ENCODE data around the gene ATP8A1. TPM values are rescaled to one million over a fixed set of nuclear protein-coding genes. Genes with fewer than 3 reads are reported as not detected.
"Not testable (repeated sequence)": the region's sequence is repeated elsewhere in the genome, so short reads cannot be mapped to it uniquely, and the experiment has no call there.

Gene ATP8A1
- 10 to 100 TPM; 43.3 to 59.2 TPM for total RNA-seq
- 62.6 reads per million in 2 donors for total RNA-seq

DNA sequence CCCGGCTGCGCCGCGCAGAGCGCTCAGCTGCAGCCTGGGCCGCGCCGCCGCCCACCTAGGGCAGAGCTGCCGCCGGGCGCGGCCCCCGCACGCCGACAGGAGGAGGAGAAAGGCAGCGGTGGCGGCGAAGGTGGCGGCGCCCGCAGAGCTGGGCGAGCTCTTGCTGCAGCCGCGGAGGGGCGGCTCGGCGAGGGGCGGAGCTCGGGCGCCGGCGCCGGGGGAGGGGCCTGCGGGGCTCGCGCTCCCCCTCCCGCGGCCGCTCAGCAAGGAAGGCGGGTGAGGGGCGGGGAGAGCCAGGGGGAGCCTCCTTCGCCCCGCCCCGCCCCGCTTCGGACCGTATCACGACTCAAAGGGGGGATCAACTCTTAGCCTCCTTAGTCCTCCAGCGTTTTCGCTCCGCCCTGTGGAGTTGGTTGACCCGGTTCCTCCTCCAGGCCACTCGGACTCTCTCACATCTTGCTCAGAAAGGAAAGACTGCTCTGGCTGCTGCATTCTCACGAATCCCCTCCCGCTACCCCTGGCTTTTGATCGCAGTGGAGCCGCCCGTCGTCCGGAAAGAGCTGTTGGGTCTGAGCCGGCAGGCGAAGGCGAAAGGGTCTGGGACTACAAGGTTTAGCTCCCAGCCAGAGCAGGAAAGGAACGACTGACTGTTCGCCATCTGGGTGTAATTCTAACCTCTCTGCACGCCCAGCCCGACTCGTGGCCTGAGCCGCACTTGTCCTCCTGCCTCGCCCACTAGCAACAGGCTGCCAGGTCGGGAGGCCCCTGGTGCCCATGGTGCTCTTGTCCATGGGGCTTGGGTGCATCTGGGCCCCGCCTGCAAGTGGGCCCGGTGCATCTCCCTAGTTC is at the start of gene ATP8A1:
ATP8A1 (minus strand) TSS at position 162 of the 849 bp plus-strand sequence. CDS start 232 bp downstream, outside the sequence.
- ATAC-seq = peak; percentile 92
- peaks cover 28% of the 10 kb centered on the region for H3K4me1 Mint-ChIP-seq
- peak within 1 kb of the TSS; percentile 97 for H3K27ac Mint-ChIP-seq

GRCh38 chr4:42706086-42706485 is 49.2 kb upstream of the ATP8A1 start:
- no peaks in the 10 kb centered on the region for H3K4me1 Mint-ChIP-seq
- DNase-seq (no peak), ATAC-seq (no peak)
- peaks cover 3% of the 10 kb centered on the region for H3K36me3 Mint-ChIP-seq (ENCODE audit: low read depth)
- H3K4me3 Mint-ChIP-seq = no peak overlapping the region
- H3K27me3 Mint-ChIP-seq = peaks cover 18% of the 10 kb centered on the region
- H3K9me3 ChIP-seq (ENCODE audit: control insufficient read depth, low read length, poor library complexity, severe bottlenecking) = no peaks in the 10 kb centered on the region
- H3K27ac Mint-ChIP-seq = no peak overlapping the region

More for the DNA sequence above, at the start of gene ATP8A1:
- peak; percentile 91 to 96 (median 93) for DNase-seq
- H3K4me3 Mint-ChIP-seq = peak within 1 kb of the TSS; percentile 95
- H3K36me3 Mint-ChIP-seq (ENCODE audit: low read depth) = peaks cover 4% of the 10 kb centered on the region
- no peaks in the 10 kb centered on the region for H3K27me3 Mint-ChIP-seq
- H3K9me3 ChIP-seq (ENCODE audit: control insufficient read depth, low read length, poor library complexity, severe bottlenecking) = no peaks in the 10 kb centered on the region

DNA sequence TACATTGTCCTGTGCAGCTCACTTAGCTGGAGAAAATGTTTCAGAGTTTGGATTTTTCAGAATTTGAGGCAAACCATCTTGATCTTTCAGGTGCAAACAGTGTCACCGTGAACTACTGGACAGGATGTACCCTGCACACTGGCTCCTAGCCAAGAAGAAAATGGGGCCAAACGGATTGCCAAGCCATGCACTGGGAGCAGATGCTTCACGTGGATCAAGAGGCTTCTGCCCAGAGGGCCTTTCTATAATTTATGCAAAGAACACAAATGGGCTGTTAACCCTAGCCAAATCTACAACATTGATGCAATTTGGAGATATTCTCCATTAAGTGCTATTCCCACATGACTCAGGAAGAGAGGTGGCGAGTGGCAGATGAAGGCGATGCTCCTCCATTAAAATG is 46.9 kb upstream of the ATP8A1 start:
- H3K27me3 Mint-ChIP-seq = peaks cover 7% of the 10 kb centered on the region
- H3K4me1 Mint-ChIP-seq = no peaks in the 10 kb centered on the region
- H3K36me3 Mint-ChIP-seq (ENCODE audit: low read depth) = peaks cover 3% of the 10 kb centered on the region
- H3K27ac Mint-ChIP-seq = no peak overlapping the region
- H3K9me3 ChIP-seq (ENCODE audit: control insufficient read depth, low read length, poor library complexity, severe bottlenecking) = no peaks in the 10 kb centered on the region
- DNase-seq (no peak), ATAC-seq (no peak)
- no peak overlapping the region for H3K4me3 Mint-ChIP-seq

DNA sequence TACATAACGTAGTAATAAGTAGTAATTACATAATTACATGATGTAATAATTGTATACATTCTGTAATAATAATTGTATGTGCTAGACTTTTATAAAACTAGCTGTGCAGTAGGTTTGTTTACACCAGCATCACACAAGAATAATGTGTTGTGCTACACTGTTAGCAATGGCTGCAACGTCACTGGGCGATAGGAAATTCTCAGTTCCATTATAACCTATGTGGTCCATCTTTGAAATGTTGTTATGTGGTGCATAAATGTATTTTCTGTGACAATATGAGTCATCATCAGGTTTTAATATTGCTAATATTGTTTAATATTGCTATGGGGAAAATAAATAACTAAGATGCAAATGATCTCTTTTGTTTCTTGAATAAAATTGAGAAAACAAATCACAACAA is 46.0 kb upstream of the ATP8A1 start:
- Mint-ChIP-seq H3K27me3 (no peaks in the 10 kb centered on the region), H3K27ac (no peak overlapping the region)
- no peak for ATAC-seq

GRCh38 chr4:42701780-42702179 is 44.9 kb upstream of the ATP8A1 start:
- DNase-seq; H3K36me3 Mint-ChIP-seq (ENCODE audit: low read depth); H3K4me1 Mint-ChIP-seq; H3K4me3 Mint-ChIP-seq; H3K9me3 ChIP-seq (ENCODE audit: control insufficient read depth, low read length, poor library complexity, severe bottlenecking); ATAC-seq; H3K27me3 Mint-ChIP-seq: not testable (repeated sequence)
- H3K27ac Mint-ChIP-seq = peak overlapping the region; percentile 17

More for the DNA sequence above, 46.0 kb upstream of the ATP8A1 start:
- no peaks in the 10 kb centered on the region for H3K36me3 Mint-ChIP-seq (ENCODE audit: low read depth)
- no peak for DNase-seq
- H3K9me3 ChIP-seq (ENCODE audit: control insufficient read depth, low read length, poor library complexity, severe bottlenecking) = no peaks in the 10 kb centered on the region
- H3K4me1 Mint-ChIP-seq = no peaks in the 10 kb centered on the region
- no peak overlapping the region for H3K4me3 Mint-ChIP-seq

DNA sequence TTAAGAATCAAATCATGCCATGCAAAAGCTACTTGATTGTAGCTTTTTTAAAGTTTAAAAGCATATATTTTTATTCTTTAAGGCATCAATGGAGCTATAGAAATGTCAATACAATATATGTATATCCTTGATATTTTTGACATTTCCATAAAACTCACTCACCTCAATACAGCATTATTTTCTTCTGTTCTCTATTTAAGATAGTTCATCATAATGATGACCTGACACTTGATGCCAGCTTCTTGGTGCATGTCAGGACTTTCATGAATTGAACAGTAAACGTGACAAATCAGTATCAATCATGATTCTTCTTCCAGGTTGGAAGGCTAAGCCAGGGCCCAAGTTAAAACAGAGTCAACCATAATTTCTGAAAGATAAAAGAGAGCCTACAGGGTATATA is 33.6 kb upstream of the ATP8A1 start:
- Mint-ChIP-seq H3K4me1 (no peaks in the 10 kb centered on the region), H3K27ac (no peak overlapping the region), H3K4me3 (no peak overlapping the region), H3K27me3 (no peaks in the 10 kb centered on the region), H3K36me3 (ENCODE audit: low read depth) (peaks cover under 1% of the 10 kb centered on the region)
- DNase-seq (no peak), ATAC-seq (no peak)
- H3K9me3 ChIP-seq (ENCODE audit: control insufficient read depth, low read length, poor library complexity, severe bottlenecking) = no peaks in the 10 kb centered on the region

DNA sequence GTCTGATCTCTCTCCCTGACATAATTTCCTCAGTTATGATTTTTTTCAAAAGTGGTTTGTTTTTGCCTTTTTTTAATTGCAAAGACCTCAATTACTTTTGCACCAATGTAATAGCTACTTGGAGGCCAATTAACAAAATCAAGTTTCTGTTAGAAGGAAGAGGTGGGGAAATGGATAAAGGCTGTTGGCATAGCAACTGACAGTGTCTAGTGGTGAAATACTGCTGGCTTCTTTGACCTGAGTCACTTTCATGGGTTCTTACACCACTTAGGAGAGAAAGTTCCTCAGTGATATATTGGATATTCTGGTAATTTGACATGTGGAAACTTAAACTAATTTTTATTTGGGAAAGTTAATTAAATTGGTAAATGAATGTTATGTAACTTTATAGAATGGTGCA is 26.5 kb upstream of the ATP8A1 start:
- H3K36me3 Mint-ChIP-seq (ENCODE audit: low read depth) = peaks cover 2% of the 10 kb centered on the region
- no peaks in the 10 kb centered on the region for H3K27me3 Mint-ChIP-seq
- H3K4me1 Mint-ChIP-seq = peaks cover 2% of the 10 kb centered on the region
- no peak for ATAC-seq
- H3K27ac Mint-ChIP-seq = no peak overlapping the region
- H3K9me3 ChIP-seq (ENCODE audit: control insufficient read depth, low read length, poor library complexity, severe bottlenecking) = no peaks in the 10 kb centered on the region
- DNase-seq = no peak
- H3K4me3 Mint-ChIP-seq = no peak overlapping the region

DNA sequence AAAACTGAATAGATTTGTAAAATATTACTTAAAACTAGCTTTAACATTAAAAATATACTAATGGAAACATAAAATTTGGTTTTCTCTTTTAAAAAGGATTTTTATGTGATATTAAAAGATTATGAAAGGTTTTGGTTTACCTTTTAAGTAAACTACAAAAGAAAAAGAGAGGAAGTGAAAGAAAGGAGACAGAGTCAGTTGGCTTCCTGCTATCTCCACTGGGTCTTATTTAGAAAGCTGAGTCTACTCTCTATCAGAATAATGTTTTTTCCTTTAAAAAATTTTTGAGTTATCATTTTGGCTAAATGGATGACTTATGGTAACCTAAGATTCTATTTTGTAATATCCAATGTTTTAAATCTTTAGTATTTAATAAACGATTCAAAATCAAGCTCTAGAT is 21.6 kb upstream of the ATP8A1 start:
- Mint-ChIP-seq H3K27me3 (no peaks in the 10 kb centered on the region), H3K27ac (no peak overlapping the region), H3K4me3 (no peak overlapping the region), H3K4me1 (peaks cover 2% of the 10 kb centered on the region), H3K36me3 (ENCODE audit: low read depth) (no peaks in the 10 kb centered on the region)
- ATAC-seq (no peak), DNase-seq (no peak)
- H3K9me3 ChIP-seq (ENCODE audit: control insufficient read depth, low read length, poor library complexity, severe bottlenecking) = no peaks in the 10 kb centered on the region

DNA sequence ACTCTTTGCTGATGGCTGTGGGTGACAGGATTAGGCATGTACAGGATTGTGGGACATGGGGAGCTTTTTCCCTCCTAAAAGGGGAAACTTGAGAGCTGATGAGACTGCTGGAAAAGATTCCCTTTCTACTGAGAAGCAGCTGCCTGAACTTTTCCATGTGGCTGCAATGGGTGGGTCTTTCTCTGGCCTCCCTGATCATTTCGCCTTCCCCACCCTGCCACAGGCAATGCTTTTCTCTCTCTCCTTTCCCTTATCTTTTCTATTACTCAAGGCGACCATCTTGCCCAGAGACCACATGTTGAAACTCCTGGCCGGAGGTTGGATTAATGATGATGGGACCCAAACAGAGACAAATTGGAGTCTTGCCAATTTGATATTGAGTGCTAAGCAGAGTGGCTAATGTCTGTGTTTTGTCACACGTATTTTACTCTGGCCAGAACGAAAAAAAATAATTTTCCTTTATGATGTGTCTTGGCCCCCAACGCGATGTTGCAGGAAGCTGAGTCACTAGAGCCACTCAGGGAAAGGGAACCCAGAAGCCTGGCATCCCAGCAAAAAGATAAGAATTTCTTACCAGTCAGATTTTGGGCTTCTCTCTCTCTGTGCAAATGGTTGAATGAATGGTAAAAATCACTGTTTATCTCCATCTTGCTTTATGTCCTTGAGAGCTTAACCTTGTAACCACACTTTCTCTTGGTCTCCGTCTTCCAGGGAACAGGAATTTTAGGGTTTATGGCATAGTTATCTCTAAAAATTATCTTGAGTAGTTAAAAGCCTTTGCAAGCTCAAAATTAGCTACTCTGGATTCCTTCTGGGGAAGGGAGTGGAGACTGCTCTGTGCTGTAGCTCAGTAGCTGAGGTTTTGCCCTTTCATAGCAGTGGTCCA is 19.4 kb upstream of the ATP8A1 start:
- Mint-ChIP-seq H3K27me3 (no peaks in the 10 kb centered on the region), H3K36me3 (ENCODE audit: low read depth) (peaks cover 2% of the 10 kb centered on the region), H3K27ac (no peak overlapping the region), H3K4me1 (peaks cover 14% of the 10 kb centered on the region), H3K4me3 (no peak overlapping the region)
- DNase-seq (no peak), ATAC-seq (no peak)
- H3K9me3 ChIP-seq (ENCODE audit: control insufficient read depth, low read length, poor library complexity, severe bottlenecking) = no peaks in the 10 kb centered on the region

DNA sequence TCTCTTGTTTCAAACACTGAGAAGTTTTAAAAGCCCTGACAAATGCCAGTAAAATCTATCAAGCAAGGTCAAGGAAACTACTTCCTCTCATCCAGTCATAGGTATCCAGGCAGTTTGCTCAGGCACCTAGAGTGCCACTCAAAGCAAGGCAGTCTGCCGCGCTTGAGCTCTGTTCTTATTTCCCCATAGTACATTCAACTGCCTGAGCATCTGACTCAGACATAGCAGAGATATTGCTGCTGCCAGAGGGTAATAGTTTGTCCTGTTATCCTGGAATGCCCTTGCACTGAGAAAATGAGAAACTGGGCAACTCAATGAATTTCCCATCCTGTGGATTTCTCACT is 16.1 kb upstream of the ATP8A1 start:
- no peak for DNase-seq
- Mint-ChIP-seq H3K4me3 (peak overlapping the region; percentile 25), H3K27me3 (no peaks in the 10 kb centered on the region), H3K27ac (peak overlapping the region; percentile 96), H3K4me1 (peaks cover 20% of the 10 kb centered on the region), H3K36me3 (ENCODE audit: low read depth) (peaks cover 3% of the 10 kb centered on the region)
- ATAC-seq = no peak
- H3K9me3 ChIP-seq (ENCODE audit: control insufficient read depth, low read length, poor library complexity, severe bottlenecking) = no peaks in the 10 kb centered on the region

DNA sequence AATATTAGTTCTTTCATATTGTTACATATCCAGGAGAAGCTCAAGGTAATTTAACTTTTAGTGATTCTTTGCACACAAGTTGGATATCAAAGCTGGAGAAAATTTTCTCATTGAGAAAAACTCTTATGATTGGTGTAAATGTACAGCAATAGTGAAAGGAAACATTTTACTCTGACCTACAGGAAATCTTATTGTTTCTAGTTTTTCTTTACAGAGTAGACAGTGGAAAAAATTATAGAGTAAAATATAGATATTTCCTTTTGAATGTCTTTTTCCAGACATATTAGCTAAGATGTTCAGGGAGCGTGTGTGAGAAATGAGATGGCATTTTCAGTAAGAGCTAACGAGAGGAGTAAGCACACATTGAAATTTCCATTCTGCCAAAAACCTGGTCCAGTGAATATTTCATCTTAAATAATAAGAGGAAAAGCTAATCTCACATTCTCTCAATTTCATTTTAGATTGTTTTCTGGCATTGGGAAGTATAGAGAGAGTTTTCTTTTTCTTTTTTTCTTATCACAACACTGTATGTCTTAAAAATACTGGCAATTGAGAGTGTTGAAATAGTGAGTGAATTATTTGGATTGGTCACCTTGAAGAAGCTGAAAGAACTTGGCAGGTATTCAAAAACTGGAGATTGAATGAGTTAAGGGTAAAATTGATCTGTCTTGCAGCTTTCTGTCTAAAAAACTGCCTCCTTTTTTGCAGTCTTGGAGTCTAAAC is 15.6 kb upstream of the ATP8A1 start:
- peaks cover 3% of the 10 kb centered on the region for H3K36me3 Mint-ChIP-seq (ENCODE audit: low read depth)
- ATAC-seq (no peak), DNase-seq (no peak)
- H3K4me3 Mint-ChIP-seq = peak overlapping the region; percentile 25
- no peaks in the 10 kb centered on the region for H3K9me3 ChIP-seq (ENCODE audit: control insufficient read depth, low read length, poor library complexity, severe bottlenecking)
- peaks cover 20% of the 10 kb centered on the region for H3K4me1 Mint-ChIP-seq
- peak overlapping the region; percentile 96 for H3K27ac Mint-ChIP-seq
- H3K27me3 Mint-ChIP-seq = no peaks in the 10 kb centered on the region

GRCh38 chr4:42671431-42672194 is 14.7 kb upstream of the ATP8A1 start:
- Mint-ChIP-seq H3K4me3 (peak overlapping the region; percentile 55), H3K36me3 (ENCODE audit: low read depth) (peaks cover 3% of the 10 kb centered on the region), H3K27me3 (peaks cover 4% of the 10 kb centered on the region), H3K4me1 (peaks cover 20% of the 10 kb centered on the region), H3K27ac (peak overlapping the region; percentile 96)
- H3K9me3 ChIP-seq (ENCODE audit: control insufficient read depth, low read length, poor library complexity, severe bottlenecking) = no peaks in the 10 kb centered on the region
- ATAC-seq (peak; percentile 98), DNase-seq (peak in 2 of 3 donors; percentile 34 to 36)
